Regular cardiac myocyte (primary cell): ENCODE results near the gene TFCP2. TPM values are rescaled to one million over a fixed set of nuclear protein-coding genes. Genes with fewer than 3 reads are reported as not detected.

Experiments
- total RNA-seq: library from RNA; depleted of rRNA; stranded (reverse); fragments of >200 nt; gene quantifications from 2 replicates; pipeline ENCODE4 v1.2.3, GENCODE V29; 2014

The TFCP2 gene
- total RNA-seq, result 9.9 and 14.6 TPM in 2 replicates

GRCh38 chr12:51172515-51173431 is at the start of gene TFCP2:
Gene TFCP2, minus strand, starts transcription at chr12:51173135. Its CDS starts 713 bp downstream, at chr12:51172422.

GRCh38 chr12:51217968-51218606 is 45.2 kb upstream of the TFCP2 start, which contains the start of gene POU6F1:
Gene POU6F1, minus strand, starts transcription at chr12:51218062. Its CDS starts 11,226 bp downstream, at chr12:51206836.

GRCh38 chr12:51083126-51083833 is 89.7 kb downstream of the TFCP2 start, which contains the start of gene CSRNP2:
Gene CSRNP2, minus strand, starts transcription at chr12:51083596. Its CDS starts 7,035 bp downstream, at chr12:51076561.

GRCh38 chr12:51047655-51048540 is 125.0 kb downstream of the TFCP2 start, which contains the start of gene LETMD1:
Gene LETMD1, plus strand, starts transcription at chr12:51048327. Its CDS starts 30 bp downstream, at chr12:51048357.

Other genes starting within 250 kb of the TFCP2 start
- gene HIGD1C, start 220.6 kb downstream of the TFCP2 start, total RNA-seq, result not detected in 2 replicates
- 38.2 and 65.1 TPM in 2 replicates for gene SLC11A2, start 146.8 kb downstream of the TFCP2 start, total RNA-seq
- 18.0 and 50.2 TPM in 2 replicates for gene LETMD1, start 124.8 kb downstream of the TFCP2 start, total RNA-seq
- gene CSRNP2, start 89.5 kb downstream of the TFCP2 start, total RNA-seq, result 23.1 and 23.4 TPM in 2 replicates
- gene POU6F1, start 44.9 kb upstream of the TFCP2 start, total RNA-seq, result 1.9 and 2.5 TPM in 2 replicates
- gene DAZAP2, start 65.7 kb upstream of the TFCP2 start, total RNA-seq, result 61.2 and 61.7 TPM in 2 replicates
- 5.4 and 10.0 TPM in 2 replicates for gene SMAGP, start 97.3 kb upstream of the TFCP2 start, total RNA-seq
- not detected in 2 replicates for gene BIN2, start 151.0 kb upstream of the TFCP2 start, total RNA-seq
- not detected in 2 replicates for gene CELA1, start 173.5 kb upstream of the TFCP2 start, total RNA-seq
- 2.7 and 3.4 TPM in 2 replicates for gene GALNT6, start 218.3 kb upstream of the TFCP2 start, total RNA-seq